Fibroblast of lung (primary cell): ENCODE data around the gene LCN15. TPM values are rescaled to one million over a fixed set of nuclear protein-coding genes. Genes with fewer than 3 reads are reported as not detected.
A peak's percentile ranks its signal among the peaks of the same experiment; 100 is the strongest.
"Not testable (repeated sequence)": the region's sequence is repeated elsewhere in the genome, so short reads cannot be mapped to it uniquely, and the experiment has no call there.

ENCODE experiments used
- DNase-seq, 2 donors: peaks; one replicate each; pipeline versions ENCODE4 v3.0.0 to v3.0.0-alpha.2; 2010; ENCODE audit warnings: low read depth in 2 of 2
- H2AFZ ChIP-seq: 2 replicates; pipeline ENCODE4 v1.5.1; 2012; ENCODE audit warnings: low read length, control low read depth, inconsistent platforms
- H3K27ac ChIP-seq: 2 replicates; pipeline ENCODE4 v1.5.1; 2011; ENCODE audit warnings: low read length, control low read depth; ENCODE audit not compliant: insufficient read depth
- H3K27me3 ChIP-seq: 2 replicates; pipeline ENCODE4 v1.5.1; 2011; ENCODE audit warnings: mild to moderate bottlenecking, low read length; ENCODE audit not compliant: control insufficient read depth, insufficient read depth
- H3K36me3 ChIP-seq: 2 replicates; pipeline ENCODE4 v1.5.1; 2011; ENCODE audit warnings: low read length; ENCODE audit not compliant: control insufficient read depth, insufficient read depth
- H3K4me1 ChIP-seq: 2 replicates; pipeline ENCODE4 v1.5.1; 2011; ENCODE audit warnings: low read length; ENCODE audit not compliant: control insufficient read depth, insufficient read depth; ENCODE audit errors: extremely low read depth
- H3K4me2 ChIP-seq: 2 replicates; pipeline ENCODE4 v1.5.1; 2011; ENCODE audit warnings: low read length, control low read depth; ENCODE audit not compliant: insufficient read depth; ENCODE audit errors: extremely low read depth
- H3K4me3 ChIP-seq, 4 experiments: fragments of 200-600 bp in 1 of 4; sonication (generic) in 1 of 4; replicated peaks in 1 of 4; 2 replicates each; pipeline ENCODE4 v1.5.1; 2011 to 2016; ENCODE audit warnings: low read length in 4 of 4, low read depth in 3 of 4, mild to moderate bottlenecking in 3 of 4, control low read depth in 2 of 4, inconsistent platforms in 1 of 4, mixed read lengths in 1 of 4; ENCODE audit not compliant: insufficient read depth in 1 of 4; ENCODE audit errors: control extremely low read depth in 1 of 4
- H3K79me2 ChIP-seq: 2 replicates; pipeline ENCODE4 v1.5.1; 2012; ENCODE audit warnings: mild to moderate bottlenecking, low read length, inconsistent platforms; ENCODE audit not compliant: control insufficient read depth, insufficient read depth
- H3K9ac ChIP-seq: 2 replicates; pipeline ENCODE4 v1.5.1; 2011; ENCODE audit warnings: mild to moderate bottlenecking, low read length, control low read depth; ENCODE audit not compliant: insufficient read depth
- H3K9me3 ChIP-seq: 2 replicates; pipeline ENCODE4 v1.5.1; 2012; ENCODE audit warnings: low read depth, low read length; ENCODE audit not compliant: control insufficient read depth, insufficient read depth
- H4K20me1 ChIP-seq: 2 replicates; pipeline ENCODE4 v1.5.1; 2011; ENCODE audit warnings: low read length; ENCODE audit not compliant: control insufficient read depth, insufficient read depth; ENCODE audit errors: extremely low read depth
- EZH2 ChIP-seq: IDR thresholded peaks from 2 replicates; pipeline ENCODE4 v1.5.1; 2012; ENCODE audit warnings: low read length, control low read depth, mild to moderate bottlenecking; ENCODE audit errors: missing control alignments
- polyA plus RNA-seq, 2 donors: library from polyadenylated mRNA; depleted of rRNA in 1 of 2; stranded (reverse) in 1 of 2; unstranded in 1 of 2; fragments of >200 nt; gene quantifications; 2 replicates each; pipeline ENCODE4 v1.2.1, GENCODE V29; 2011 to 2012; ENCODE audit warnings: missing spikeins in 1 of 2
- total RNA-seq: library from RNA; depleted of rRNA; stranded (reverse); fragments of >200 nt; gene quantifications from 2 replicates; pipeline ENCODE4 v1.2.1, GENCODE V29; 2014
- TF ChIP-seq, protein P1 (sequence below), 2 donors: IDR thresholded peaks in 1 of 2; conservative IDR thresholded peaks in 1 of 2; 1 replicate in 1 of 2; 2 replicates in 1 of 2; pipeline ENCODE4 v1.5.1; 2011 to 2012; ENCODE audit warnings: low read length in 2 of 2, control low read depth in 1 of 2, inconsistent platforms in 1 of 2, low read depth in 1 of 2, mild to moderate bottlenecking in 1 of 2

LCN15 gene
- total and polyA plus RNA-seq, 2 donors (not counting 1 experiment from before 2014, with no cell fraction given), result not detected

- peaks cover 4% of the 10 kb centered on the region for H3K79me2 ChIP-seq
- H3K27ac ChIP-seq, result peak within 1 kb of the TSS; percentile 48
- DNase-seq, result peak; percentile 97 to 99
- no peaks in the 10 kb centered on the region for H4K20me1 ChIP-seq
- peaks cover 4% of the 10 kb centered on the region for H3K4me1 ChIP-seq
- peak within 1 kb of the TSS; percentile 80 to 91 (median 90) for H3K4me3 ChIP-seq
- peaks cover 2% of the 10 kb centered on the region for H3K36me3 ChIP-seq
- peak within 1 kb of the TSS; percentile 71 for H3K9ac ChIP-seq
- no peaks in the 10 kb centered on the region for H3K9me3 ChIP-seq
- no peaks in the 10 kb centered on the region for H3K27me3 ChIP-seq
- TF ChIP-seq EZH2, result no peak
- TF ChIP-seq, protein P1, sequence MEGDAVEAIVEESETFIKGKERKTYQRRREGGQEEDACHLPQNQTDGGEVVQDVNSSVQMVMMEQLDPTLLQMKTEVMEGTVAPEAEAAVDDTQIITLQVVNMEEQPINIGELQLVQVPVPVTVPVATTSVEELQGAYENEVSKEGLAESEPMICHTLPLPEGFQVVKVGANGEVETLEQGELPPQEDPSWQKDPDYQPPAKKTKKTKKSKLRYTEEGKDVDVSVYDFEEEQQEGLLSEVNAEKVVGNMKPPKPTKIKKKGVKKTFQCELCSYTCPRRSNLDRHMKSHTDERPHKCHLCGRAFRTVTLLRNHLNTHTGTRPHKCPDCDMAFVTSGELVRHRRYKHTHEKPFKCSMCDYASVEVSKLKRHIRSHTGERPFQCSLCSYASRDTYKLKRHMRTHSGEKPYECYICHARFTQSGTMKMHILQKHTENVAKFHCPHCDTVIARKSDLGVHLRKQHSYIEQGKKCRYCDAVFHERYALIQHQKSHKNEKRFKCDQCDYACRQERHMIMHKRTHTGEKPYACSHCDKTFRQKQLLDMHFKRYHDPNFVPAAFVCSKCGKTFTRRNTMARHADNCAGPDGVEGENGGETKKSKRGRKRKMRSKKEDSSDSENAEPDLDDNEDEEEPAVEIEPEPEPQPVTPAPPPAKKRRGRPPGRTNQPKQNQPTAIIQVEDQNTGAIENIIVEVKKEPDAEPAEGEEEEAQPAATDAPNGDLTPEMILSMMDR (conservative IDR thresholded peaks at IDR 0.05 in 1 of 2, IDR thresholded peaks at IDR 0.05 in 1 of 2; ENCODE audit: low read depth in 1 of 2, low read length in 2 of 2), result no peak
- H3K4me2 ChIP-seq, result peak within 1 kb of the TSS; percentile 90
- H2AFZ ChIP-seq, result peak within 1 kb of the TSS; percentile 60
Measured at GRCh38 chr9:136790640-136791515, 26.6 kb upstream of the LCN15 start, which contains the start of gene TMEM141. Gene TMEM141 (plus strand): TSS chr9:136791344. CDS start chr9:136791371, 27 bp downstream.

DNA sequence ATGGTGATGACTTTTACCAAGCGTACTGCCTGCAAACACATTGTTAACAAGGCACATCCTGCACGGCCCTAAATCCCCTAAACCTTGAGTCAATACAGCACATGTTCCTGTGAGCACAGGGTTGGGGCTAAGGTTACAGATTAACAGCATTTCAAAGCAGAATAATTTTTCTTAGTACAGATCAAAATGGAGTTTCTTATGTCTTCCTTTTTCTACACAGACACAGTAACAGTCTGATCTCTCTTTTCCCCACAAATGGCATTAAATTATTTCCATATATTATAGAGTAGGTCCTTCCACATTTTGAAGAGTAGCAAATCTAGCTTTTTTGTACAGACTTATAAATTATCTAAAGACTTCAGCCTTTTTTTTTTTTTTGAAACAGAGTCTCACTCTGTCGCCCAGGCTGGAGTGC is 25.2 kb upstream of the LCN15 start:
- TF ChIP-seq, protein P1 (conservative IDR thresholded peaks at IDR 0.05 in 1 of 2, IDR thresholded peaks at IDR 0.05 in 1 of 2; ENCODE audit: low read depth in 1 of 2, low read length in 2 of 2), result no peak
- TF ChIP-seq EZH2, result no peak
- peaks cover 2% of the 10 kb centered on the region for H3K36me3 ChIP-seq

GRCh38 chr9:136788644-136789522 is 24.6 kb upstream of the LCN15 start:
- not testable (repeated sequence) for H4K20me1 ChIP-seq, H3K27me3 ChIP-seq, H3K36me3 ChIP-seq, H2AFZ ChIP-seq, H3K79me2 ChIP-seq, H3K9ac ChIP-seq, H3K4me1 ChIP-seq, H3K4me2 ChIP-seq, H3K27ac ChIP-seq, H3K9me3 ChIP-seq, H3K4me3 ChIP-seq, DNase-seq

More for the DNA sequence above, 25.2 kb upstream of the LCN15 start:
- H3K27ac ChIP-seq, result no peak overlapping the region
- no peak overlapping the region for H3K4me2 ChIP-seq
- H2AFZ ChIP-seq, result no peak overlapping the region
- no peak overlapping the region for H3K9ac ChIP-seq
- no peaks in the 10 kb centered on the region for H4K20me1 ChIP-seq
- DNase-seq, result no peak
- no peaks in the 10 kb centered on the region for H3K27me3 ChIP-seq
- H3K79me2 ChIP-seq, result peaks cover 4% of the 10 kb centered on the region
- H3K4me1 ChIP-seq, result peaks cover 4% of the 10 kb centered on the region
- no peaks in the 10 kb centered on the region for H3K9me3 ChIP-seq
- no peak overlapping the region for H3K4me3 ChIP-seq
